H1 (cell line): ENCODE results near the gene UNC119B. TPM values are rescaled to one million over a fixed set of nuclear protein-coding genes. Genes with fewer than 3 reads are reported as not detected.

ENCODE experiments used
- CTCF ChIA-PET: fragments of 300-600 bp; sonication (Branson Sonifier 250); formaldehyde crosslinking; loops from one replicate; lab custom pipeline; 2021; ENCODE audit not compliant: partially characterized antibody; lab: Charles Lee
- POLR2A ChIA-PET: fragments of 300-600 bp; sonication (Branson Sonifier 250); formaldehyde crosslinking; loops from one replicate; lab custom pipeline; 2021; ENCODE audit warnings: inconsistent platforms; ENCODE audit not compliant: partially characterized antibody; lab: Charles Lee
- DNase-seq, 2 experiments: peaks; one replicate each; pipeline versions ENCODE4 v3.0.0 to v3.0.0-alpha.2; 2010 to 2022; ENCODE audit warnings: low spot score in 2 of 2, low read depth in 1 of 2, mixed read lengths in 1 of 2
- FAIRE-seq: peaks from 2 replicates; lab custom pipeline; 2011; peaks lifted over from hg19 to GRCh38; lab: Jason Lieb, UNC
- H2AFZ ChIP-seq: 2 replicates; pipeline ENCODE4 v1.8.1; 2012; ENCODE audit warnings: low read length, inconsistent platforms
- H2AK5ac ChIP-seq: 2 replicates; pipeline ENCODE4 v1.6.1; 2013; ENCODE audit warnings: low read depth, low read length
- H2BK120ac ChIP-seq: replicated peaks from 2 replicates; pipeline ENCODE3; 2013; ENCODE audit warnings: low read depth, low read length, inconsistent platforms
- H2BK12ac ChIP-seq: 2 replicates; pipeline ENCODE4 v1.6.1; 2013; ENCODE audit warnings: low read depth, low read length
- H2BK15ac ChIP-seq: 2 replicates; pipeline ENCODE4 v1.6.1; 2013; ENCODE audit warnings: low read length
- H2BK20ac ChIP-seq: 2 replicates; pipeline ENCODE4 v1.6.1; 2013; ENCODE audit warnings: low read length
- H2BK5ac ChIP-seq: 2 replicates; pipeline ENCODE4 v1.6.1; 2013; ENCODE audit warnings: low read depth, low read length
- H3K14ac ChIP-seq: 2 replicates; pipeline ENCODE4 v1.6.1; 2013; ENCODE audit warnings: inconsistent platforms; ENCODE audit not compliant: insufficient read length
- H3K18ac ChIP-seq: 2 replicates; pipeline ENCODE4 v1.6.1; 2013; ENCODE audit warnings: low read length; ENCODE audit errors: extremely low read depth
- H3K23ac ChIP-seq: 2 replicates; pipeline ENCODE4 v1.6.1; 2013; ENCODE audit warnings: inconsistent platforms; ENCODE audit not compliant: insufficient read length
- H3K23me2 ChIP-seq: 2 replicates; pipeline ENCODE4 v1.6.1; 2013; ENCODE audit warnings: low read depth, low read length
- H3K27ac ChIP-seq: 2 replicates; pipeline ENCODE4 v1.6.1; 2011; ENCODE audit warnings: low read depth, low read length, inconsistent platforms
- H3K27me3 ChIP-seq, 4 experiments: replicated peaks in 1 of 4; 1 replicate in 1 of 4; 2 replicates in 3 of 4; pipeline versions ENCODE4 v1.6.1 to v1.8.1; 2011 to 2013; ENCODE audit warnings: low read length in 3 of 4, mild to moderate bottlenecking in 3 of 4, inconsistent platforms in 2 of 4, mixed read lengths in 2 of 4, moderate library complexity in 1 of 4; ENCODE audit not compliant: control insufficient read depth in 3 of 4, insufficient read depth in 3 of 4; ENCODE audit errors: extremely low read depth in 1 of 4
- H3K36me3 ChIP-seq, 4 experiments: 2 replicates each; pipeline versions ENCODE4 v1.6.1 to v1.8.1; 2011 to 2013; ENCODE audit warnings: mild to moderate bottlenecking in 4 of 4, low read length in 3 of 4, moderate library complexity in 2 of 4, control low read depth in 1 of 4, inconsistent platforms in 1 of 4; ENCODE audit not compliant: insufficient read depth in 4 of 4, control insufficient read depth in 2 of 4
- H3K4ac ChIP-seq: replicated peaks from 2 replicates; pipeline ENCODE3; 2013; ENCODE audit warnings: low read length, low read depth, mixed read lengths, inconsistent platforms; ENCODE audit not compliant: insufficient read length
- H3K4me1 ChIP-seq, 4 experiments: replicated peaks in 1 of 4; 1 replicate in 1 of 4; 2 replicates in 3 of 4; pipeline versions ENCODE4 v1.6.1 to v1.8.1; 2011 to 2013; ENCODE audit warnings: low read length in 3 of 4, inconsistent platforms in 2 of 4, mixed read lengths in 1 of 4; ENCODE audit not compliant: insufficient read depth in 4 of 4, control insufficient read depth in 3 of 4
- H3K4me2 ChIP-seq, 2 experiments: 2 replicates each; pipeline versions ENCODE4 v1.6.1 to v1.8.1; 2011 to 2013; ENCODE audit warnings: low read depth in 2 of 2, low read length in 2 of 2, control low read depth in 1 of 2, inconsistent platforms in 1 of 2, mild to moderate bottlenecking in 1 of 2; ENCODE audit not compliant: insufficient read depth in 1 of 2
- H3K4me3 ChIP-seq, 4 experiments: fragments of 200-600, 300-600 bp in 1 of 4; sonication (generic), shearing (Covaris generic), sonication (Bioruptor Twin) in 1 of 4; 2 replicates each; pipeline versions ENCODE4 v1.5.1 to v1.8.1; 2011 to 2016; ENCODE audit warnings: low read length in 4 of 4, low read depth in 3 of 4, control low read depth in 2 of 4, inconsistent platforms in 2 of 4, mild to moderate bottlenecking in 2 of 4, mixed read lengths in 1 of 4, moderate library complexity in 1 of 4; ENCODE audit not compliant: insufficient read depth in 2 of 4; ENCODE audit errors: extremely low read depth in 1 of 4
- H3K56ac ChIP-seq: replicated peaks from 2 replicates; pipeline ENCODE3; 2013; ENCODE audit warnings: low read depth, mild to moderate bottlenecking, mixed read lengths, low read length, inconsistent platforms; ENCODE audit not compliant: insufficient read length
- H3K79me1 ChIP-seq: 2 replicates; pipeline ENCODE4 v1.6.1; 2013; ENCODE audit warnings: low read depth, low read length, control low read depth
- H3K79me2 ChIP-seq, 2 experiments: 2 replicates each; pipeline versions ENCODE4 v1.6.1 to v1.8.1; 2012 to 2013; ENCODE audit warnings: low read length in 2 of 2, mild to moderate bottlenecking in 2 of 2, inconsistent platforms in 1 of 2; ENCODE audit not compliant: insufficient read depth in 2 of 2, control insufficient read depth in 1 of 2
- H3K9ac ChIP-seq, 4 experiments: replicated peaks in 1 of 4; 1 replicate in 1 of 4; 2 replicates in 3 of 4; pipeline versions ENCODE4 v1.6.1 to v1.8.1; 2011 to 2013; ENCODE audit warnings: low read depth in 3 of 4, low read length in 3 of 4, control low read depth in 2 of 4, mild to moderate bottlenecking in 2 of 4, moderate library complexity in 2 of 4, inconsistent platforms in 1 of 4; ENCODE audit errors: extremely low read depth in 1 of 4
- H3K9me3 ChIP-seq, 2 experiments: 2 replicates each; pipeline versions ENCODE4 v1.6.1 to v1.8.1; 2012 to 2013; ENCODE audit warnings: mild to moderate bottlenecking in 2 of 2, moderate library complexity in 2 of 2, control low read depth in 1 of 2, inconsistent platforms in 1 of 2, low read depth in 1 of 2, low read length in 1 of 2, mixed read lengths in 1 of 2; ENCODE audit not compliant: insufficient read depth in 2 of 2
- H4K20me1 ChIP-seq, 2 experiments: replicated peaks in 1 of 2; 2 replicates each; pipeline versions ENCODE3 to v1.8.1; 2011 to 2013; ENCODE audit warnings: inconsistent platforms in 2 of 2, low read length in 2 of 2, mild to moderate bottlenecking in 1 of 2; ENCODE audit not compliant: insufficient read depth in 2 of 2, control insufficient read depth in 1 of 2
- H4K5ac ChIP-seq: 2 replicates; pipeline ENCODE4 v1.6.1; 2013; ENCODE audit warnings: low read length, low read depth, mixed read lengths, inconsistent platforms; ENCODE audit not compliant: insufficient read length
- H4K8ac ChIP-seq: 2 replicates; pipeline ENCODE4 v1.8.0; 2013; ENCODE audit warnings: mild to moderate bottlenecking, moderate library complexity, low read length, inconsistent platforms; ENCODE audit not compliant: insufficient read depth; ENCODE audit errors: extremely low read depth
- H4K91ac ChIP-seq: replicated peaks from 2 replicates; pipeline ENCODE3; 2013; ENCODE audit warnings: low read length, mixed read lengths, inconsistent platforms; ENCODE audit not compliant: insufficient read length
- BCL11A ChIP-seq, 2 experiments: IDR thresholded peaks; one replicate each; pipeline ENCODE4 v1.6.1; 2011; ENCODE audit warnings: low read depth in 2 of 2, low read length in 2 of 2, mild to moderate bottlenecking in 2 of 2
- EGR1 ChIP-seq: IDR thresholded peaks from 2 replicates; pipeline ENCODE4 v1.6.1; 2011; ENCODE audit warnings: low read depth, low read length, borderline replicate concordance
- FOSL1 ChIP-seq: IDR thresholded peaks from 2 replicates; pipeline ENCODE4 v1.6.1; 2011; ENCODE audit warnings: mild to moderate bottlenecking, low read depth, low read length, moderate library complexity; ENCODE audit not compliant: insufficient read depth
- HDAC6 ChIP-seq: IDR thresholded peaks from one replicate; pipeline ENCODE4 v1.7.1; 2012; ENCODE audit warnings: low read depth, mild to moderate bottlenecking, inconsistent platforms, low read length, moderate library complexity
- RNF2 ChIP-seq: fragments of 200-900, 300-1000 bp; sonication (generic); IDR thresholded peaks from 2 replicates; pipeline ENCODE4 v1.7.1; 2016; ENCODE audit warnings: borderline replicate concordance, low read depth, mild to moderate bottlenecking, antibody characterized with exemption, low read length; ENCODE audit not compliant: poor library complexity, severe bottlenecking; ENCODE audit errors: missing control alignments
- SP2 ChIP-seq: IDR thresholded peaks from 2 replicates; pipeline ENCODE4 v1.6.1; 2012; ENCODE audit warnings: mild to moderate bottlenecking, low read length, inconsistent platforms
- TAF7 ChIP-seq: optimal IDR thresholded peaks from 2 replicates; pipeline ENCODE3; 2011; ENCODE audit warnings: low read depth, mild to moderate bottlenecking, inconsistent platforms, low read length, moderate library complexity, borderline replicate concordance
- TCF12 ChIP-seq: IDR thresholded peaks from 2 replicates; pipeline ENCODE4 v1.6.1; 2011; ENCODE audit warnings: low read depth, mild to moderate bottlenecking, low read length
- WGBS, 2 experiments: shearing (Covaris generic) in 1 of 2; methylation state at CpG; one replicate each; pipeline versions ENCODE4 v1.1.6 to v1.1.7; 2013 to 2015; ENCODE audit warnings: low lambda C conversion rate in 2 of 2, mixed read lengths in 2 of 2, inconsistent platforms in 1 of 2, low coverage in 1 of 2, missing lambda C conversion rate in 1 of 2; ENCODE audit not compliant: insufficient replicate concordance in 2 of 2, insufficient coverage in 1 of 2, insufficient read length in 1 of 2; ENCODE audit errors: extremely low coverage in 1 of 2, missing lambda C conversion rate in 1 of 2; 5-methylcytosine and 5-hydroxymethylcytosine counted together
- polyA plus RNA-seq, 7 experiments: library from polyadenylated mRNA; depleted of rRNA in 3 of 7; stranded (reverse) in 5 of 7; unstranded in 2 of 7; fragments of >200 nt in 5 of 7; fragments of 200-250 nt in 2 of 7; gene quantifications; 1 replicate in 5 of 7; 2 replicates in 1 of 7; 4 replicates in 1 of 7; pipeline versions ENCODE4 v1.2.1 to v1.2.3, GENCODE V29; 2011 to 2013; ENCODE audit warnings: missing spikeins in 2 of 7, mixed read lengths in 2 of 7
- total RNA-seq: library from RNA; stranded (reverse); fragmentation: NEBNext Ultra II Directional; extraction: Animal tissue kit (Norgen Biotek cat#: 25700); gene quantifications from 2 replicates; pipeline ENCODE4 v1.2.1, GENCODE V29; 2021

Gene UNC119B
- total and polyA plus RNA-seq, 2 of the 8 experiments (the other 6 are each of a cell fraction or from before 2014, with no cell fraction given): 40.5 to 50.1 TPM

GRCh38 chr12:120767071-120768024, 57.1 kb downstream of the UNC119B start:
- Histone ChIP-seq H3K79me1 (no peaks in the 10 kb centered on the region), H3K56ac (no peak overlapping the region), H3K4me1 (no peaks in the 10 kb centered on the region), H3K4me2 (no peak overlapping the region), H2BK120ac (no peak overlapping the region), H3K27ac (no peak overlapping the region), H4K8ac (no peak overlapping the region), H2BK12ac (no peak overlapping the region), H2BK20ac (no peak overlapping the region), H3K36me3 (peaks cover 6 to 50% (median 30%) of the 10 kb centered on the region in 4 experiments; a peak in 7 of 8 replicates), H3K4me3 (no peak overlapping the region), H3K14ac (no peak overlapping the region), H3K4ac (no peak overlapping the region), H2AK5ac (no peak overlapping the region), H3K27me3 (no peaks in the 10 kb centered on the region), H3K9me3 (no peaks in the 10 kb centered on the region), H2AFZ (no peak overlapping the region), H3K9ac (no peak overlapping the region), H3K23me2 (no peaks in the 10 kb centered on the region), H3K18ac (no peak overlapping the region), H2BK5ac (no peak overlapping the region), H3K23ac (no peak overlapping the region), H4K5ac (no peak overlapping the region), H3K79me2 (no peaks in the 10 kb centered on the region), H4K91ac (no peak overlapping the region), H2BK15ac (no peak overlapping the region), H4K20me1 (peaks cover 0 to 3% of the 10 kb centered on the region in 2 experiments)
- DNase-seq (no peak), FAIRE-seq (no peak)
- POLR2A ChIA-PET: no interaction called here
- CTCF ChIA-PET: interaction anchor here (0.5 to 2.4 kb wide), 7 partner anchors 9 to 455 kb away, joined by 3 to 10 read pairs (median 4); no protein-coding TSS in a partner anchor
- WGBS, 2 experiments: 94% methylated on average over 11 of the region's 11 CpGs; no CpG with 5 or more reads in 1 of the 2 experiments
- TF ChIP-seq HDAC6 (no peak), EGR1 (no peak), TAF7 (no peak), RNF2 (no peak), FOSL1 (no peak), SP2 (no peak), BCL11A (IDR thresholded peaks at IDR 0.05; ENCODE audit: low read depth in 2 of 2, low read length in 2 of 2) (no peak), TCF12 (no peak)
